ENCODE data around the gene DCAF17.

GRCh38 chr2:171430516-171431410 is 3.3 kb upstream of the DCAF17 start:
- TF ChIP-seq JUND (IDR thresholded peaks at IDR 0.05) = no peak
- TF ChIP-seq, protein P1, sequence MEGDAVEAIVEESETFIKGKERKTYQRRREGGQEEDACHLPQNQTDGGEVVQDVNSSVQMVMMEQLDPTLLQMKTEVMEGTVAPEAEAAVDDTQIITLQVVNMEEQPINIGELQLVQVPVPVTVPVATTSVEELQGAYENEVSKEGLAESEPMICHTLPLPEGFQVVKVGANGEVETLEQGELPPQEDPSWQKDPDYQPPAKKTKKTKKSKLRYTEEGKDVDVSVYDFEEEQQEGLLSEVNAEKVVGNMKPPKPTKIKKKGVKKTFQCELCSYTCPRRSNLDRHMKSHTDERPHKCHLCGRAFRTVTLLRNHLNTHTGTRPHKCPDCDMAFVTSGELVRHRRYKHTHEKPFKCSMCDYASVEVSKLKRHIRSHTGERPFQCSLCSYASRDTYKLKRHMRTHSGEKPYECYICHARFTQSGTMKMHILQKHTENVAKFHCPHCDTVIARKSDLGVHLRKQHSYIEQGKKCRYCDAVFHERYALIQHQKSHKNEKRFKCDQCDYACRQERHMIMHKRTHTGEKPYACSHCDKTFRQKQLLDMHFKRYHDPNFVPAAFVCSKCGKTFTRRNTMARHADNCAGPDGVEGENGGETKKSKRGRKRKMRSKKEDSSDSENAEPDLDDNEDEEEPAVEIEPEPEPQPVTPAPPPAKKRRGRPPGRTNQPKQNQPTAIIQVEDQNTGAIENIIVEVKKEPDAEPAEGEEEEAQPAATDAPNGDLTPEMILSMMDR (IDR thresholded peaks at IDR 0.05; ENCODE audit: low read depth, low read length, missing input control) = no peak
- TF ChIP-seq EGR1 (IDR thresholded peaks at IDR 0.05; ENCODE audit: low read depth in 2 of 2) = no peak
- TF ChIP-seq, protein P2, sequence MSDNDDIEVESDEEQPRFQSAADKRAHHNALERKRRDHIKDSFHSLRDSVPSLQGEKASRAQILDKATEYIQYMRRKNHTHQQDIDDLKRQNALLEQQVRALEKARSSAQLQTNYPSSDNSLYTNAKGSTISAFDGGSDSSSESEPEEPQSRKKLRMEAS (IDR thresholded peaks at IDR 0.05) = no peak
- TF ChIP-seq, protein P3, sequence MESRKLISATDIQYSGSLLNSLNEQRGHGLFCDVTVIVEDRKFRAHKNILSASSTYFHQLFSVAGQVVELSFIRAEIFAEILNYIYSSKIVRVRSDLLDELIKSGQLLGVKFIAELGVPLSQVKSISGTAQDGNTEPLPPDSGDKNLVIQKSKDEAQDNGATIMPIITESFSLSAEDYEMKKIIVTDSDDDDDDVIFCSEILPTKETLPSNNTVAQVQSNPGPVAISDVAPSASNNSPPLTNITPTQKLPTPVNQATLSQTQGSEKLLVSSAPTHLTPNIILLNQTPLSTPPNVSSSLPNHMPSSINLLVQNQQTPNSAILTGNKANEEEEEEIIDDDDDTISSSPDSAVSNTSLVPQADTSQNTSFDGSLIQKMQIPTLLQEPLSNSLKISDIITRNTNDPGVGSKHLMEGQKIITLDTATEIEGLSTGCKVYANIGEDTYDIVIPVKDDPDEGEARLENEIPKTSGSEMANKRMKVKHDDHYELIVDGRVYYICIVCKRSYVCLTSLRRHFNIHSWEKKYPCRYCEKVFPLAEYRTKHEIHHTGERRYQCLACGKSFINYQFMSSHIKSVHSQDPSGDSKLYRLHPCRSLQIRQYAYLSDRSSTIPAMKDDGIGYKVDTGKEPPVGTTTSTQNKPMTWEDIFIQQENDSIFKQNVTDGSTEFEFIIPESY (IDR thresholded peaks at IDR 0.05) = no peak
- TF ChIP-seq ATF3 (IDR thresholded peaks at IDR 0.05) = no peak
- TF ChIP-seq RAD21 (IDR thresholded peaks at IDR 0.05) = no peak
- no peak for TF ChIP-seq YY1 (IDR thresholded peaks at IDR 0.05)
- TF ChIP-seq FOXA1 (IDR thresholded peaks at IDR 0.05) = no peak
- TF ChIP-seq, protein P4, sequence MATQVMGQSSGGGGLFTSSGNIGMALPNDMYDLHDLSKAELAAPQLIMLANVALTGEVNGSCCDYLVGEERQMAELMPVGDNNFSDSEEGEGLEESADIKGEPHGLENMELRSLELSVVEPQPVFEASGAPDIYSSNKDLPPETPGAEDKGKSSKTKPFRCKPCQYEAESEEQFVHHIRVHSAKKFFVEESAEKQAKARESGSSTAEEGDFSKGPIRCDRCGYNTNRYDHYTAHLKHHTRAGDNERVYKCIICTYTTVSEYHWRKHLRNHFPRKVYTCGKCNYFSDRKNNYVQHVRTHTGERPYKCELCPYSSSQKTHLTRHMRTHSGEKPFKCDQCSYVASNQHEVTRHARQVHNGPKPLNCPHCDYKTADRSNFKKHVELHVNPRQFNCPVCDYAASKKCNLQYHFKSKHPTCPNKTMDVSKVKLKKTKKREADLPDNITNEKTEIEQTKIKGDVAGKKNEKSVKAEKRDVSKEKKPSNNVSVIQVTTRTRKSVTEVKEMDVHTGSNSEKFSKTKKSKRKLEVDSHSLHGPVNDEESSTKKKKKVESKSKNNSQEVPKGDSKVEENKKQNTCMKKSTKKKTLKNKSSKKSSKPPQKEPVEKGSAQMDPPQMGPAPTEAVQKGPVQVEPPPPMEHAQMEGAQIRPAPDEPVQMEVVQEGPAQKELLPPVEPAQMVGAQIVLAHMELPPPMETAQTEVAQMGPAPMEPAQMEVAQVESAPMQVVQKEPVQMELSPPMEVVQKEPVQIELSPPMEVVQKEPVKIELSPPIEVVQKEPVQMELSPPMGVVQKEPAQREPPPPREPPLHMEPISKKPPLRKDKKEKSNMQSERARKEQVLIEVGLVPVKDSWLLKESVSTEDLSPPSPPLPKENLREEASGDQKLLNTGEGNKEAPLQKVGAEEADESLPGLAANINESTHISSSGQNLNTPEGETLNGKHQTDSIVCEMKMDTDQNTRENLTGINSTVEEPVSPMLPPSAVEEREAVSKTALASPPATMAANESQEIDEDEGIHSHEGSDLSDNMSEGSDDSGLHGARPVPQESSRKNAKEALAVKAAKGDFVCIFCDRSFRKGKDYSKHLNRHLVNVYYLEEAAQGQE (IDR thresholded peaks at IDR 0.05) = no peak
- no peak for TF ChIP-seq GABPA (IDR thresholded peaks at IDR 0.05 in 1 of 2, conservative IDR thresholded peaks at IDR 0.05 in 1 of 2)
- no peak for TF ChIP-seq TAF1 (conservative IDR thresholded peaks at IDR 0.05)

Data from liver (tissue), 3 donors.